NOMO-1 treated with dmso at 0.1 percent for 144 hours (cell line): ENCODE measurements around the gene PATE1.
"Not testable (repeated sequence)": the region's sequence is repeated elsewhere in the genome, so short reads cannot be mapped to it uniquely, and the experiment has no call there.

Experiments used
- DNase-seq: peaks from one replicate; lab custom pipeline; 2025; ENCODE audit not compliant: unreplicated experiment; lab: John Stamatoyannopoulos, UW

PATE1 gene

GRCh38 chr11:125745979-125746378, at the start of gene PATE1:
TSS of gene PATE1 (plus strand) at chr11:125746279. CDS start at chr11:125746305, 26 bp downstream.
- DNase-seq, result no peak

- no peak for DNase-seq
Observed at GRCh38 chr11:125701018-125701610, 45.0 kb upstream of the PATE1 start.

GRCh38 chr11:125701858-125702621, 44.0 kb upstream of the PATE1 start:
- no peak for DNase-seq

GRCh38 chr11:125704686-125705085, 41.4 kb upstream of the PATE1 start:
- not testable (repeated sequence) for DNase-seq

- no peak for DNase-seq
Observed at GRCh38 chr11:125720781-125721180, 25.3 kb upstream of the PATE1 start.

GRCh38 chr11:125724125-125724524, 22.0 kb upstream of the PATE1 start:
- DNase-seq, result no peak

GRCh38 chr11:125728969-125729368, 17.1 kb upstream of the PATE1 start:
- DNase-seq, result no peak

- DNase-seq, result no peak
Observed at GRCh38 chr11:125740617-125741016, 5.5 kb upstream of the PATE1 start.

GRCh38 chr11:125743681-125744080, 2.4 kb upstream of the PATE1 start:
- DNase-seq, result no peak

- DNase-seq, result no peak
Observed at GRCh38 chr11:125750629-125751028, 4.5 kb downstream of the PATE1 start.

- DNase-seq, result no peak
Observed at GRCh38 chr11:125756050-125756449, 10.0 kb downstream of the PATE1 start.

GRCh38 chr11:125762445-125762844, 16.4 kb downstream of the PATE1 start:
- no peak for DNase-seq

GRCh38 chr11:125763483-125763882, 17.4 kb downstream of the PATE1 start:
- no peak for DNase-seq

GRCh38 chr11:125766251-125766650, 20.2 kb downstream of the PATE1 start:
- DNase-seq, result no peak

- DNase-seq, result no peak
Observed at GRCh38 chr11:125768336-125769046, 22.4 kb downstream of the PATE1 start.

- DNase-seq, result no peak
Observed at GRCh38 chr11:125770583-125770982, 24.5 kb downstream of the PATE1 start.

- no peak for DNase-seq
Observed at GRCh38 chr11:125772834-125773505, 26.9 kb downstream of the PATE1 start.

- no peak for DNase-seq
Observed at GRCh38 chr11:125773516-125773915, 27.4 kb downstream of the PATE1 start.

- no peak for DNase-seq
Observed at GRCh38 chr11:125777309-125777708, 31.2 kb downstream of the PATE1 start.

- DNase-seq, result no peak
Observed at GRCh38 chr11:125778728-125779127, 32.6 kb downstream of the PATE1 start, which contains the start of gene PATE2. TSS of gene PATE2 (minus strand) at chr11:125778828. CDS start at chr11:125778773, 55 bp downstream.

- no peak for DNase-seq
Observed at GRCh38 chr11:125784678-125785077, 38.6 kb downstream of the PATE1 start.
